Stimulated activated CD4-positive, alpha-beta T cell treated with anti-CD3 and anti-CD28 coated beads, Interleukin-15, amount 100 ng/mL, for 1 hour (primary cell): ENCODE measurements around the gene PLCXD1.
"Not testable (repeated sequence)": the region's sequence is repeated elsewhere in the genome, so short reads cannot be mapped to it uniquely, and the experiment has no call there.

ENCODE experiments used
- DNase-seq, 2 donors: peaks; one replicate each; pipeline ENCODE4 v3.0.0-alpha.2; 2020; ENCODE audit warnings: low read depth in 1 of 2, low spot score in 1 of 2

The PLCXD1 gene

GRCh38 chrX:291411-291901 lies 10.3 kb downstream of the PLCXD1 start:
- no peak for DNase-seq

GRCh38 chrX:292900-293897 lies 12.0 kb downstream of the PLCXD1 start:
- DNase-seq: no peak

GRCh38 chrX:295136-295535 lies 14.0 kb downstream of the PLCXD1 start:
- DNase-seq: no peak

GRCh38 chrX:298993-299392 lies 17.8 kb downstream of the PLCXD1 start:
- no peak for DNase-seq

- no peak for DNase-seq
Observed at GRCh38 chrX:300334-300733, 19.2 kb downstream of the PLCXD1 start.

GRCh38 chrX:302975-303374 lies 21.8 kb downstream of the PLCXD1 start:
- no peak for DNase-seq

GRCh38 chrX:305781-306613 lies 24.8 kb downstream of the PLCXD1 start:
- not testable (repeated sequence) for DNase-seq

GRCh38 chrX:306614-307251 lies 25.6 kb downstream of the PLCXD1 start:
- not testable (repeated sequence) for DNase-seq

- DNase-seq: no peak
Observed at GRCh38 chrX:307261-308111, 26.3 kb downstream of the PLCXD1 start.

GRCh38 chrX:308821-309520 lies 27.8 kb downstream of the PLCXD1 start:
- no peak for DNase-seq

- no peak for DNase-seq
Observed at GRCh38 chrX:310621-311155, 29.5 kb downstream of the PLCXD1 start.

- no peak for DNase-seq
Observed at GRCh38 chrX:311156-312129, 30.3 kb downstream of the PLCXD1 start.

- DNase-seq: no peak
Observed at GRCh38 chrX:312621-313331, 31.6 kb downstream of the PLCXD1 start.

GRCh38 chrX:313546-313945 lies 32.4 kb downstream of the PLCXD1 start:
- no peak for DNase-seq

- DNase-seq: no peak
Observed at GRCh38 chrX:314049-314448, 32.9 kb downstream of the PLCXD1 start.

- no peak for DNase-seq
Observed at GRCh38 chrX:314781-315595, 33.8 kb downstream of the PLCXD1 start.
